ENCODE data around the gene PSME4.
"Not testable (repeated sequence)": the region's sequence is repeated elsewhere in the genome, so short reads cannot be mapped to it uniquely, and the experiment has no call there.

PSME4 gene

GRCh38 chr2:53842891-53843290 is 127.9 kb downstream of the PSME4 start:
- no peak for DNase-seq (ENCODE audit: low read depth in 2 of 2)

DNA sequence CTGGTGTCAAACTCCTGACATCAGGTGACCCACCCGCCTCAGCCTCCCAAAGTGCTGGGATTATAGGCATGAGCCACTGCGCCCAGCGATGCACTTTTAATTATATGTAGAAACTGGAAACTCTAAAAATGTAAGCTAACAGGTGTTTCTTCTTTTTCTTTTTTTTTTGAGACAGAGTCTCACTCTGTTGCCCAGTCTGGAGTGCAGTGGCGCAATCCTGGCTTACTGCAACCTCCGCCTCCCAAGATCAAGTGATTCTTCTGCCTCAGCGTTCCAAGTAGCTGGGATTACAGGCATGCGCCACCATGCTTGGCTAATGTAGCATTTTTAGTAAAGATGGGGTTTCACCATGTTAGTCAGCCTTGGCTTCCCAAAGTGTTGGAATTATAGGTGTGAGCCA is 129.1 kb downstream of the PSME4 start:
- DNase-seq (ENCODE audit: low read depth in 2 of 2) = not testable (repeated sequence)

- DNase-seq (ENCODE audit: low read depth in 2 of 2) = no peak
Observed at GRCh38 chr2:53840580-53840979, 130.2 kb downstream of the PSME4 start.

DNA sequence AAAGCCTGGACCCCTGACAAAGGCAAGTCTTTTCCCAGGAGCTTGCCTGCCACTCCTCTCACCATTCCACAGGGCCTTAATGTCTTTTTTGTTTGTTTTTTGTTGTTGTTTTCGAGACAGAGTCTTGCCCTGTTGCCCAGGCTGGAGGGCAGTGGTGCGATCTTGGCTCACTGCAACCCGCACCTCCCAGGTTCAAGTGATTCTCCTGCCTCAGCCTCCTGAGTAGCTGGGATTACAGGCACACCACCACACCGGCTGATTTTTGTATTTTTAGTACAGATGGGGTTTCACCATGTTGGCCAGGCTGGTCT is 140.9 kb downstream of the PSME4 start:
- not testable (repeated sequence) for DNase-seq (ENCODE audit: low read depth in 2 of 2)

- DNase-seq (ENCODE audit: low read depth in 2 of 2) = no peak
Observed at GRCh38 chr2:53829273-53829979, 141.4 kb downstream of the PSME4 start.

DNA sequence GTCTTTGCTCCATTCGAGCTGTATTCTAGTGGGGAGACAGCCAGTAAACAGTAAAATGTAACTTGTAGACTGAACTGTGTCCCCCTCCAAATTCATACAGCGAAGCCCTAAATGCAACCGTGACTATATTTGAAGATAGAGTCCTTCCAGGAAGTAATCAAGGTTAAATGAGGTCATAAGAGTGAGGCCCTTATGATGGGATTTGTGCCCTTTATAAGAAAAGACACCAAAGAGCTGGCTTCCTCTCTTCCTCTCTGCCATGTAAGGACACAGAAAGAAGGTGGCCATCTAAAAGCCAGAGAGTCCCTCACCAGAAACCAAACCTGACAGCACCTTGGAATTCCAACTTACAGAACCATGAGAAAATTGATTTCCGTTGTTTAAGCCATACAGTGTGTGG is 142.5 kb downstream of the PSME4 start:
- no peak for DNase-seq (ENCODE audit: low read depth in 2 of 2)

DNA sequence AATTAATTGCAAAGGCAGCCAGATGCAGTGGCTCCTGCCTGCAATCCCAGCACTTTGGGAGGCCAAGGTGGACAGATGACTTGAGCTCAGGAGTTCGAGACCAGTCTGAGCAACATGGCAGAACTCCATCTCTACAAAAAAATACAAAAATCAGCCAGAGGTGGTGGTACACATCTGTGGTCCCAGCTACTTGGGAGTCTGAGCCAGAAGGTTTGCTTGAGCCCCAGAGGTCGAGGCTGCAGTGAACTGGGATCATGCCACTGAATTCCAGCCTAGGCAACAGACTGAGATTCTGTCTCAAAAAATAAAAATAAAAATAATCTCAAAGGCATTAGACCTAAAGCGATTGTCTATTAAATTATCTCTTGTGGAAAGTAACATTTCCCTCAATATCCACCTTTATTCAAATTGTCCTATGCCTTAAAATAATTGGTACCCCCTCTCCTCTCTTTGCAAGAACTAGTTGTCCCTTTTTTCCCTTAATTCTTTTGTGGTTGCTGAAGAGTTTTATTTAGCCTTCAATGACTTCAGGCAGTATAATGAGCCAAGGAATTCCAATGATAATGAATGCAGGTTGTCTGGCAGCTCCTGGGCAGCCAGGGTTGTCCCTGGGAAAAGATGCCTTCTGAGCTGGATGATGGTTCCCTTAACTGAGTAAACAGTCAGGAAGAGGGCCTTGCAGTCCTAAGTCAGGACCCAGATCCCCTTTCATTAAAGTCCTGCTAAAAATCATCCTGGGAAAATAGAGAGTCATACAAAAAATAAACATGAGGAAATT is 143.2 kb downstream of the PSME4 start:
- DNase-seq (ENCODE audit: low read depth in 2 of 2) = no peak

DNA sequence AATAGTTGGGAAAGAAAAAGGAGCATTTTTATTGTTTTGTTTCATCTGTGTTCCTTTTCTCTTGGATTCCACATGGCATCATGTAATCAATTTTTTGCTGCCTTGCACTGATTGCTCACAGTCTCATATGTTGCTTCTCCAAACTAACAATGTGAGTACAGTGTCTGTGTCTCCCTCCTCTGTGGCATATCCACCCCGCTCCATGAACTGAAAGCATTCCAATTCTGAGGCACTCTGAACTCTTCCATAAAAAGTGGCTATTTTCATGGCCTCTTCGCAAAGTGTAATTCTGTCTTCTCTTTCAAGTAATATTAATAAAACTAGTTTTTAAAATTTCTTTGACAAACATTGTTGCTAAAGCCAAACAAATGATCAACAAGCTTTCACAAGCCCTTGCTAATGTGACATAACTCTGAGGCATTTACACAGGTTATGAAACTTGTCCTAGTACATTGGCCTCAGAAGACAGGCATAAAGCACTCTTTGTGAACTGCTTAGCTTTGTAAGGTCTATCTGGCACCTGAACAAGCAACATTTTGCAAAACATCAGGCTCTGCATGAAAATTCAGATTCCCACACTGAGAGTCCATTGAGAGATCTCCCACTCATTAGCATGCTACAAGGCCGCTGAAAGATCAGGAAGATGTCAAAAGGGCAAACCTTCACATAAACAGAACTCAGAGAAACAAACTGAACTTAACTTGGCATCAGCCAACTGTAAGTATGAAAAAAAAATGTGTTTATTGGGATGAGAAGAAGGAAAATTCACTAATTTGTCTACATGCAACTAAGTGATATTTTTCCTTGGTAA is 144.0 kb downstream of the PSME4 start:
- no peak for DNase-seq (ENCODE audit: low read depth in 2 of 2)

- no peak for DNase-seq (ENCODE audit: low read depth in 2 of 2)
Observed at GRCh38 chr2:53826030-53826410, 144.8 kb downstream of the PSME4 start.

DNA sequence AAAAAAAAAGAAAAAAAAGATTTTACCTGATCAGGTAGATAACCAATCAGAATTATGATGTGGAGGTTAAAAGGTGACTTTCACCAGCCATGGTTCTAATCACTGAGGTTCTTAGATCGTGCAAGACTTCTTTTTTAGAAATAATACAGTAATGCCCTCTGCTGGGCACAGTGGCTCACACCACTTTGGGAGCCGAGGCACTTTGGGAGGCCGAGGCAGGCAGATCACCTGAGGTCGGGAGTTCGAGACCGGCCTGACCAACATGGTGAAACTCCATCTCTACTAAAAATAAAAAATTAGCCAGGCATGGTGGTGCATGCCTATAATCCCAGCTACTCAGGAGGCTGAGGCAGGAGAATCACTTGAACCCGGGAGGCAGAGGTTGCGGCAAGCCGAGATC is 147.2 kb downstream of the PSME4 start:
- DNase-seq (ENCODE audit: low read depth in 2 of 2) = peak in 1 of 2 donors; percentile 5

- DNase-seq (ENCODE audit: low read depth in 2 of 2) = no peak
Observed at GRCh38 chr2:53821810-53822209, 149.0 kb downstream of the PSME4 start.

DNA sequence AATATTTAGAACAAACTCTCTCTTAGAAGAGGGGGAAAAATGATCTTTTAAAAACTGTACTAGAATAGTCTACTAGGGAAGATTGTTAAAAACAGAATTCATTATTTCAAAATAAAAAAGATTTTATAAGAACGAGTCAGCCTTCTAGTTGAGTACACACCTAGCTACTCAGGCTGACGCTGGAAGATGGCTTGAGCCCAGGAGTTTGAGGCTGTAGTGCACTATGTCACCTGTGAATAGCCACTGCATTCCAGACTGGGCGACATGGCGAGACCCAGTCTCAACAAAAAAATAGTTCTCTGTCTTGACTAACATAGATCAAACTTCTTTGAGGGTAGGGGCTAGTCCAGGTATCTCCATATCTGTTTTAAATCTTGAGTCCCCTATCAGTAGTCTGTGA is 150.1 kb downstream of the PSME4 start:
- no peak for DNase-seq (ENCODE audit: low read depth in 2 of 2)

DNA sequence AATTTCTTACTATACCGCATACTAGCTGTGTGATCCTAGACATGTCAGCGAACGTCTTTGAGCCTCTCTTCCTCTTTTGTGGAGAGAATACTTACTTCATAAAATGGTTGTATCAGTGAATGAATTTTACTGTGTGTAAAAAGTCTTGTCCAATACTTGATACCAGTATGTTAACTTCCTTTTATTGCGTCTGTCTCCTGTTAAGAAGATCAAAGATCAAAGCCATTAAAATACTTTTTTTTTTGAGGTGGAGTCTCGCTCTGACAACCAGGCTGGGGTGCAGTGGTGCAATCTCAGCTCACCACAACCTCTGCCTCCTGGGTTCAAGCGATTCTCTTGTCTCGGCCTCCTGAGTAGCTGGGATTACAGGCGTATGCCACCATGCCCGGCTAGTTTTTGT is 150.7 kb downstream of the PSME4 start:
- no peak for DNase-seq (ENCODE audit: low read depth in 2 of 2)

GRCh38 chr2:53819634-53820033 is 151.2 kb downstream of the PSME4 start:
- no peak for DNase-seq (ENCODE audit: low read depth in 2 of 2)

DNA sequence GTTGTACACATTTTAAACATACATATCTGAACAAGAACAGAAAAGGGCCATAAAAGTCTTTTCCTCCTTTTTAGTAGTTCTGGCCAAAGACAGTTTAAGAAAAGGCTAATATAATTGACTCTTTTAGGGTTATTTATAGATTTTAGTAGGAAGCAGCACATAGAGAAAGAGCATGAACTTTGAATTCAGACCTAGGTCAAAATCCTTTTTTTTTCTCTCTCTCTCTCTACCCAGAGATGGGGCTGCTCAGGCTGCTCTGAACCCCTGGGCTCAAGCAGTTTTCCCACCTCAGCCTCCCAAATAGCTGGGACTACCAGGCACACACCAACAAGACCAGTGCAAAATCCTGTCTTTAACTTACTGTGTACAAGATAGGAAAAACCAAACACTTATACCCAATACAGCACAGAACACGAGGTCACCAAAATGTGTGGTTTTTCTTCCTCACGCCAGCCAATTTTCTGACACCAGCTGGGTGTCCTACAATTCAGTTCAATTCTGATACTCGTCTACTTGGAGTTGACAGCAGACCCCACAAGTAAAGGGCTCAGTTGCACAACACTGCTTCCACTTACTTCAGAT is 151.8 kb downstream of the PSME4 start:
- no peak for DNase-seq (ENCODE audit: low read depth in 2 of 2)

Data from stimulated activated CD4-positive, alpha-beta T cell treated with anti-CD3 and anti-CD28 coated beads, Interleukin-15, amount 100 ng/mL, for 48 hours (primary cell).